Posterior vena cava (tissue), 2 donors: Measurements from ENCODE around the gene CPEB1. TPM values are rescaled to one million over a fixed set of nuclear protein-coding genes. Genes with fewer than 3 reads are reported as not detected.
"Not testable (repeated sequence)": the region's sequence is repeated elsewhere in the genome, so short reads cannot be mapped to it uniquely, and the experiment has no call there.

Source experiments
- DNase-seq: peaks from one replicate; pipeline ENCODE4 v3.0.0-alpha.2; 2020; ENCODE audit warnings: low spot score
- intact Hi-C, 2 donors: fragments of 100-400 bp; cut with DNase I; formaldehyde crosslinking; loops; one replicate each; pipeline versions ENCODE4 v1.14.1 to v1.14.2; 2022 to 2023
- total RNA-seq, 2 donors: library from RNA; stranded (reverse); fragmentation: NEBNext Ultra II Directional; extraction: Animal tissue kit (Norgen Biotek cat#: 25700); gene quantifications; one replicate each; pipeline ENCODE4 v1.2.1, GENCODE V29; 2021
- donor health status: DM: yes; HTN: yes; CAD: no.
- donor health status: DM: yes; HTN: yes; CAD: no.

Gene CPEB1
- total RNA-seq, 2 donors from 2014 or later: 5.0 to 8.0 TPM

DNA sequence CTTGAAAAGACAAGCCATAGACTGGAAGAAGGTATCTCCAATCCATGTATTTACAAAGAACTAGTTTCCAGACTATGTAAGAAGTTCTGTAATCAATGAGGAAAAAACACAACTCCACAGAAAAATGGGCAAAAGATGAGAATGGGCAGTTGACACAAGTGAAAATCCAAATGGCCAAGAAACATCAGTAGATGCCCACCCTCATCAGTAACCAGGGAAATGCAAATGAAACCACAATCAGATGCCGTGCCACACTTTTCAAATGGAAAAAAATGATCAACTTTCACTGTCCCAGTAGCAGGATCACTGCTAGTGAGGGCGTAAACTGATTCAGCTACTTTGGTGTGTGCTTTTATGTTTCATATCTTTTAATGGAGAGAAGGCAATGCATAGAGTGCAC is 4.5 kb upstream of the CPEB1 start:
- no peak for DNase-seq
- intact Hi-C loops: no loop called here

DNA sequence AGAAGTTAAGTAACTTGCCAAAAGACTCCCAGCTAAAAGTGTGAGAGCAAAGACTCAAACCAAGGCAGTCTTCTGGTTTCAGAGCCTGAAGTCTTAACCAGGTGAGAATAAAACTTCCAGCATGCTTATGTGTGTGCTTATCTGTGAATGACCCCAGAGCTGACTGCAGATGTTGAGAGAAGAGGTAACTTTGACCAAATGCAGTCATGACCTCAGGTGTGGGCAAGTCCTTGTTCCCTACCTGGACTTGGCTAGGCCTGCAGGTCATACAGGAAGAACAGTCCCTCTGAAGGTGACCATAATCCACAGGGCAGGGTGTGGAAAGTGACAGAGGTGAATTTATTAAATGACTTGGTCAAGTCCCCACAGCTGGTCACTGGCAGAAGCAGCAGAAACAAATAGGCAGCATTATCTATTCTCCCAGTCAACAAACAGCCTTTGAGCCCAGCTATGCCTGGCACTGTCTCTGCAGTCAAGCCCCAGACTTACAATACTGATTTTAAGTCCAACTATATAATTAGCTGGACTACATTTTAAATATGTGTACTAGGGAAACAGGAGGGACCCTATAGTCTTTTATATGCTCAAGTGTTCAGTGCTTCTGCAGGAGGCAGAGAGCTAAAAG is 3.0 kb upstream of the CPEB1 start:
- intact Hi-C loops: no loop called here
- DNase-seq: peak; percentile 17

DNA sequence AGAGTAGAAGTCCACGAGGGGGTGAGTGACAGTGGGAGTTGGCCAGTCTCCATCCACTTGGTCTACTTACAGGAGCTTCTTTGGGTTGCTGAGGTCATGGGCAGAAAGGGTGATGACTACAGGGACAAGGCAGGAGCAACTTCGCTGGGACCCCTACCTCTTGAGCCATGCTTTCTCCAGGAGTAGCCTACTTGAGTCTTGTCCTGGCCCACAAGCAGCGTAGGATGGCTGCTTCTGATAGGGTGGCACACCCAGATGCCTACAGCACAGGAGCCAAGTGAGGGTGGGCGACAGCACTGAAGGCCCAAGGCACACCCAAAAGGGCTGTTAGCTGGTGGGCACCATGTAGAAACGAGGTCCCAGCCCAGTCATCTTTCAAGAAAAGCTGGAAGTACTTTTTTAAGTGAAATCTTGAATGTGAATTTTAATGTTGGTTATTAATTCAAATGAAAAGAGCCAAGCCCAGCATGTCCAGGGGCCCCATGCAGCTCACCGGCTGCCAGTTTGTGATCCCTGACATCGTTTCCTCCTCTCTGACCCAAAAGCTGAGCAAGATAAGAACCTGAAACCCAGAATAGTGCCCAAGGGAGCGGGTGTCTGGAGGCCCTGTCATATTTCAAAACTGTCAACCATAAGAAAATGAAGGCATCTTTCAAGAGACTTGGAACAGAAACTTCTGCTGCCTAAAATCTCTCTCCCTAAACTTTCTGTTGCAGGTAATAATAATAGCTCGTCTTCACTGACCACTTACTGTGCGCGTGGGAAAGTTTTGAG is 2.2 kb upstream of the CPEB1 start:
- DNase-seq: peak; percentile 67
- intact Hi-C loops: no loop called here

DNA sequence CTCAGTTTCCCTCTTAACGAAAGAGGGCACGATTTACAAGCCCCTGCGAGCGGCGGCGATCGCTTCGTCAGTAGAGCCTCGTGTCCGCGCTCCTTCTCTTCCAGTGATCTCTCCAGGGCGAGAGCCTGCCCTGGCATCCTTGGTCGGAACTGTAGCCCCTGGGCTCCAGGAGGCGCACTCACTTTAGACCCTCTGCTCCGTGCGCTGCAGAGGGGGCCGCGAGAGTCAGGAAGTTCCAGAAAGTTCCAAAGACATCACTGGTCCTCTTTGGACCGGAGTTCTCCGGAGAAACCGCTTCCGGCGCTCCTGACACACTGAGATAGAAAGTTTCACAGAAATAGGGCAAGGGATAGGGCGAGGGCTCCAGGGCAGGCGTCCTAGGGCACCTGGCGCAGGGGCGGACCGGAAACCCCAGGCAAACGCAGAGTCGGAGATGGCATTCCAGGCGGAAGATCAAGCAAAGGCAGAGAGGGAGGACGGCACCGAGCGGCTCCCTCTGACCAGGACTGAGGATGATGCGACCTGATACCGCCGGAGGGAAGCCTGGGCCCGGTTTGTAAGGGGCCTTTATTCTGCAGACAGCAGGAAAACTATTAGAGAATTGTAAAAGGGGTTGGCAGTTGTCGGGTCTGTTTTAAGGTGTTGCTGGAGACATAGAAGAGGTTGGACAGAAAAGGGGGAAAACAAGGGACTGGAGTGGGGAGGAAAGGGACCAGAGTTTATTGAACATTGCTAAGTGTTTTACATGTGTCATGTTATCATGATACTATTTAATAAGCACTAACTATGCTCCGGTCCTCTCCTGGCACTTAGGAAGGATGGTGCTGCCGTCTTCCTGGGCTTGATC is 1.3 kb upstream of the CPEB1 start:
- intact Hi-C loops: no loop called here
- DNase-seq: peak; percentile 67

DNA sequence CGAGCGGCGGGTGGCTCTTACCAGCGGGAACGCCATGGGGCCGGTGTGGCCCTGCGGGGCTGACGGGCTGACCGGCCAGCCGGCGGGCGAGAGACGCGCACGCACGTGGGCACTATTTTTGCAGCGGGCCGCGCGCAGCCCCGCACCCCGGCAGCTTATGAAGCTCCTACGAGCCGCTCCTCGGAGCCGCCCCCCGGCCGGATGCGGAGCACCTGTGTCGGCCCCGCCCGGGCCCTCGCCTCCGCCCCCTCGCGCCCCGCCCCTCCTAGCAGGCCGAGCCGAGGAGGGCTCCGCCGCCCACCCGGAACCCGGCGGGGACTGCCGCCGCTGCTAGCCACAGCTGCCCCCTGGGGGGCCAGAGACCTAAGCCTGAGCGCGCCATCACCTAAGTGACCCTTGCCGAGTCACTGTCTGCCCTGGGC is 683 bp upstream of the CPEB1 start:
- intact Hi-C loops: no loop called here
- peak; percentile 70 for DNase-seq

DNA sequence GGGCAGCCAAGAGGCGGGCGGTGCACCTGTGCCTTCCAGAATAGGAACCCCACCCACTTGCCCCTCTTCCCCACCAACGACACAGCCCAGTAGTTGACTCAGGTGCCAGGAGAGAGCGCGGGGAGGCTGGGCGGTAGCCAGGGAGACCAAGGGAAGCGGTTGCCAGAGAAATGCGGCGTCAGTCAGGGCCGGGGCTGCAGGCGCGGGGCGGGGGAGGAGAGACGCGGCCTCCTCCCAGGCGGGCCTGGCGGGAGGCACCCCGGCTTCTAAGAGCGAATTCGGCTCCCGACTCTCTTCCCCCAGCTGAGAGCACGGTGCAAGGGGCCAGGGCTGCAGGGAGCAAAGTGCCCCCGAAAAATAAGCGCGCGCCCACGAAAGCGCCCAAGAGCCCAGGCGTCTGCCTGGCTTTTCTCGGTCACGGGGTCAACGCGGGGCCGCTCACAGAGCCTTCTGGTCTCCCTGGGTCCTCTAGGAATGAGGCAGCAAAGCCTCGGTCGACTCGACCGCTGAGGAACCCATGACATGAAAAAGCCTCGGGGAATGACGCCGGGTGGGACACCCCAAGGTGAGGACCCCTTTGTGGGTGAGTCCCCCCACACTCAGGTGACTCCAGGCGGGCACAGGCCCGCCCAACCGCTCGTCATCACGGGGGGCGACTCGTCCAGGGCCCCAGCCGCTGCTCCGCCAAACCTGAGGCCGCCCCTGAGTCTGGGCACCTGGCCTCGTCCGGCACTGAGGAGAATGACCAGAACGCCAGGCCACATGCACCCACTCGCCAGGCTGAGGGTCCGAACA is 716 bp downstream of the CPEB1 start:
- intact Hi-C loops: no loop called here
- DNase-seq: peak; percentile 76

DNA sequence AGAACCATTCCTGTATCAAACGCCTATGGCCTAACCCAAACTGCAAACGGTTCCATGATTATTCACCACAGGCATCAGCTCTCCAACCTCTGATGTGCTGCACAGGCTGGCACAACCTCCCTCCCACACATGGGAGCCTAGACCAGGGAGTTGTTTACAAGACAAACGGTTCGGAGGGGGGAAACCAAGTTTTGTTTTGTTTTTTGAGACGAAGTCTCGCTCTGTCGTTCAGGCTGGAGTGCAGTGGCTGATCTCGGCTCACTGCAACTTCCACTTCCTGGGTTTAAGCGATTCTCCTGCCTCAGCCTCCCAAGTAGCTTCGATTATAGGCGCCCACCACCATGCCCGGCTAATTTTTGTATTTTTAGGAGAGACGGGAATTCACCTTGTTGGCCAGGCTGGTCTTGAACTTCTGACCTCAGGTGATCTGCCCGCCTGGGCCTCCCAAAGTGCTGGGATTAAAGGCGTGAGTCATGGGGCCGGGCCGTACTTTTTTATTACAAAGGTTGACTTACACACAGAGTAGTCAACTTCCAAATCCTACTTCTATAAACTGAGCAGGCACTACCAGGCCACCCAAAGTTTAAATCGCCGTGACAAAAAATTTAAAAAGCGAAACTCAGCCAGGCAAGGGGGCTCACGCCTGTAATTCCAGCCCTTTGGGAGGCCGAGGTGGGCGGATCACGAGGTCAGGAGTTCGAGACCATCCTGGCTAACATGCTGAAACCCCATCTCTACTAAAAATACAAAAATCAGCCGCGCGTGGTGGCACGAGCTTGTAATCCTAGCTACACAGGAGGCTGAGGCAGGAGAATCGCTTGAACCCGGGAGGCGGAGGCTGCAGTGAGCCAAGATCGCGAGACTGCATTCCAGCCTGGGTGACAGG is 2.0 kb downstream of the CPEB1 start:
- intact Hi-C loops: not testable (repeated sequence)
- DNase-seq: peak; percentile 36

DNA sequence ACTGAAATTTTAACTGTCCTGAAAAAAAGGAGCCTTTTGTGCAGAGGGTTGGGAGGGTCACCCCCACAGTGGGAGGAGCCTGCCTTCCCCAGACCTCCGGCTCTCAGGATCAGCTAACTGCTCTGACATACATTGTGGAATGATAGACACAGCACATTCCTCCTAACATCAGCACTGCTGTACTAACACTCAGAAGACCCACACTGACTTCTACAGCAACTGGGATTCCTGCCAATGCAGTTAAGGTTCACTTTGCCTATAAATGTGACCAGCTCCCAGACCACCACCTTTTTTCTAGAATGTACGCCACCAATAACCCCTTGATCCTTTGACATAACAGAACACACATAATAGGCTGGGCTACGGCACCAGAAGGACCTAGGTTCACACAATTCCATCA is 3.2 kb downstream of the CPEB1 start:
- intact Hi-C loops: no loop called here
- no peak for DNase-seq

DNA sequence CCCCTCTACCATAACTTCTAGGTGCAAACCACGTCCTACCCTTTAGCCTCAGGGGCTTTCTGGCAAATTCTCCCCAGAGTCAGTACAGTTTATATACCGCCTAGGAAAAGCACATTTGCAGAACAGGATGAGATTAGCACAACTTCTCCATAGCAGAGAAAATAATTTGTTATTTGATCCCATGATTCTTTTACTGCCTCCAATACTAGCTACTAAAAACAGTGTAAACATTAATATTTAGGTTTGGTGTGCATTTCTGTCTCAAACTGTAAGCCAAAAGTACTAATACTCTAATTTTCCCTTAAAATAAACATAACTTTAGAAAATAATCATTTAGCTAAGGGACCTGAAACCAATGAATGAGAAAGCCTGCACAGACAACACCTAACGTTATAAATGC is 4.5 kb downstream of the CPEB1 start:
- intact Hi-C loops: no loop called here
- DNase-seq: no peak

DNA sequence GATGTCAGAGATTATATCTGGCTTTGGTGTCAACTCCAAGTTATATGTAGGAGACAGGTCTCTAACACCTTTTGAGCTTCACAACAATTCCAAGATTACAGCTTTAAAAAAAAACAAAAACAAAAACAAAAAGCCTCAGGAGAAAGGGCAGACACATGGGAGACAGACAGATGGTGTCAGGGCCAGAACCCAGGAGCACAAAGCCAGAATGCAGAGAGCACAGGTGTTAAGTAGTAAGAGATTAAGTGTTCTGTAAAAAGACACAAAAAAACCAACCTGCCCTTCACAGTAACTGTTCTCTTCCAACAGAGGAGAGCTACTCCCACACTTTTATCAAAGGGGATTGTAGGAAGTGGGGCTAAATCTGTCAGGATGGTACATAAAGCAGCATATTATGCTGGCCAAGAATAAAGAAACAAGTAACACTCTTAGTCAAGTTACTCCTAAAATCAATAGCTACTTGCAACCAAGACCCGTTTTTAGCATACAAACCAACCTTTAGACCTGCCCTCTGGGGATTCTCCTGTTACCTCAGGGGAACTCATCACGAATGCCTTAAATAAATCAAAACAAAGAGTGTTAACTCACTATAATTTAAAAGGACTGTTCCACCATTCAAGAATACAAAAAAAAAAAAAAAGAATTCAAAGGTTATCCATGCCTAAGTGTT is 5.9 kb downstream of the CPEB1 start:
- intact Hi-C loops: no loop called here
- no peak for DNase-seq

DNA sequence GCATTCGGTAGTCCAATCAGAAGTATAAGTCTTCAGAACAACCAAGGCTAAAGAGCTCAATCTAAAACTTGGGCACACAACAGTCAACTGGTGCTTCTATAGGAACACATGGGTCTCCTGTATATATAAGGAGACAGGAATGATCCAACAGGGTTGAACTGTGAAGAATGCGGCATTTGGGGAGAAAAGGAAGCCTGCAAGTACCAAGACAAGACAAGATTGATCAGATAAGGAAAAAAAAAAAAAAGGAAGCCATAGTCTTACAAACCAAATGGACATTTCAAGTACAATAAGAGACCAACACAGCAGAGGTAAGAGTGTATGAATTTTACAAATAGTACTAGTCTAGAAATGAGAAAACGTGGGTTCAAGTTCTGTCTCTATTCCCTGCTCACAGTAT is 6.5 kb downstream of the CPEB1 start:
- intact Hi-C loops: no loop called here
- DNase-seq: no peak

DNA sequence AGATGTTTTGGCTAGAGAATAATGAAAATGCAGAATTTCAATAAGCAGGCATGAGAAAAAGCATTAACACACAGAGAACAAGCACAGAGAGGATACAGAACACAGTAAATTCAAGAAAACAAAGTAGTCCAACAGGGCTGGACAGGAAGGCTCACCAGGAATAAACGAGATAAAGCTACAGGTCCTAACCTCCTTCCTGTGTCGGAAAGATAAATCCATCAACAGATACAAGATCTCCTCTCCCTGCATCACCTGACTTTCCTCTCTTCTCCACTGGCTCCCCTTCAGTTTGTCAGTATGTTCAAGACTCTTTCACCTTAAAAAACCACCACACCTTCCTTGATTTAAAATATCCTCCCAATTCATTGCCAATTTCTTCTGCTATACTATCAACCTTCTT is 11.4 kb downstream of the CPEB1 start:
- intact Hi-C loops: no loop called here
- DNase-seq: no peak

DNA sequence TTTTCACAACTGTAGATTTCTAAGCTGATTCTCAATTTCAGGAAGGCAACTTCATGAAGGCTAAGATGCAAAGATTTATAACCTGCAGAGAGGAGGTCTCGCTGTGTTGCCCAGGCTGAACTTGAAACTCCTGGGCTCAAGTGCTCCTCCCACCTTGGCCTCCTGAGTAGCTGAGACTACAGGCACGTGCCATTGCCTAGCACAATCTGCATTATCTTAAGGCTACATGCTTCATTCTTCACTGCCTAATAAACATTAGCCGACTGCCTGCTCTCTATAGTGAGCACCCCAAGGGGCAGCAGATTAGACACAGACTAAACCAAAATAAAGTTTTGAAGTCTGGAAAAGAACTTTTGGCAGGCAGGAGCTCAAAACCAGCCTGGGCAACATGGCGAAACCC is 17.1 kb downstream of the CPEB1 start:
- no peak for DNase-seq
- intact Hi-C loops: no loop called here

DNA sequence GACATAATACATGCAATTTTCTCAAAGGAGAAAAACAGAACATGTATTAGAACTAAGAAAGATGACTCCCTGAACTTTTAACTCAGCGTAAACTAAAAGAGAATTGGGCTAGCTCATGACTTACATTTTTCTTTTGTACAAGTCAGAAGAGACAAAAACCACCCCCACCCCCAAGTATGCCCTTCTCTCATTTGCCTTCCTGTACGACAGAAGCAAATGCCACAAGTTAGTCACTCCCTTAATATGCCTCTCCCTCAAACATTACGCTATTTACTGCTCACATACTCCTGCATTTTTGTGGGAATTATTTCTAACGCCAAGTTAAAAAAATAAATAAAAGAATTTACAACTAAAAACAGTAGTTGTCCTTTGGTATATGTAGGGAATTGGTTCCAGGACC is 22.0 kb downstream of the CPEB1 start:
- no peak for DNase-seq
- intact Hi-C loops: no loop called here

DNA sequence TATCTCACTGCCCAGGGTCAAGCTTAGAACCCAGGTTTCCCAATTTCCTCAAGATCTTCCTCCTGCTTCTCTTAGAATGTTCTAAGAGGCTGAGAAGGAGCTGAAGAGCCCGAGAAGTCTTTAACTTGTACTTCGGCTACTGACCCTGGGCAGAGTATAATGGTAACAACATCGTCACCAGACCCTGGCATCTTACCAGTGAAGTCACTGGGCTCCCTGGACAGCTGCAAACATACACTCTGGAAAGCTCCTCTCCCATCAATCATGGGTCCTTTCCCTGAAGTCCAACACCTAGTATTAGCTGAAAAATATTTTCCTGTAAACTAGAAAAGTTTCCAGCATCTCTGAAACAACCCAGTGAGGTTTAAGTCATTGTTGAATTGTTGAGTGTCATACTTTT is 22.7 kb downstream of the CPEB1 start:
- no peak for DNase-seq
- intact Hi-C loops: no loop called here

DNA sequence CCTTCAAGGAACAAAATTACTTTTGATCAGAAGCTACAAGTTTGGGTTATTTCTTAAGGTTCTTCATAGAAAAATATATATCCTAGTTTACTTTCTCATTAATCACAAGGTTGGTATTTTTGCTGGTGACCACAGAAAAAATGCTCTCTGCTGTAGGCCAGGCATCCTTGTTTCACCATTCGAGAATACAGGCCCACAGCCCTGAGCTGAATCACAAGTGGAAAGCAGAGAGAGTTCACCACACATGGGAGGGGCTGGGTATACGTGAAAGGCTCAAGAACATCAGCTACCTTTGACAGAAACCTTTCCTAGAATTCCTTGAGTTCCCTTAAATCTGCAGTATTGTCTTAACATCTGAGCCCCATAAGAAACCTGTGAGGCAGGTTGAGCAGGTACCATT is 23.2 kb downstream of the CPEB1 start:
- intact Hi-C loops: no loop called here
- no peak for DNase-seq

DNA sequence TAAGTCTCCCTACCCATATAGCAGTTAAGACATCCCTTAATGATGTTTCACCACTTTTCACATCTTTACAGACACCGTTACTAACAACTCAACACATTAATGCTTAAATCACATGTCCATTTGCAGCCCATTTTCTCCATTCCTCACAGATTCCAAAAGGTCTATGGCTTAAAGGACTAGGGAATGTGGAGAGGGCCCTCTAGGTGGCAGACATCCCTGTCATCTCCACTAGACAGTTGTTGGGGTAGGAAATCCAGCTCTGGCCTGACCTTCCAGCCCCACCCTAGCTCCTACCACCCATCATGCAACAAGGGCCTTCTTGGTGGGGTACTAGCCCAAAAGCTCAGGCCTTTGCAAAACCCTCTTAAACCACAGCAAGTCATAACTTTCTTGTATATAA is 25.2 kb downstream of the CPEB1 start:
- intact Hi-C loops: no loop called here
- no peak for DNase-seq

DNA sequence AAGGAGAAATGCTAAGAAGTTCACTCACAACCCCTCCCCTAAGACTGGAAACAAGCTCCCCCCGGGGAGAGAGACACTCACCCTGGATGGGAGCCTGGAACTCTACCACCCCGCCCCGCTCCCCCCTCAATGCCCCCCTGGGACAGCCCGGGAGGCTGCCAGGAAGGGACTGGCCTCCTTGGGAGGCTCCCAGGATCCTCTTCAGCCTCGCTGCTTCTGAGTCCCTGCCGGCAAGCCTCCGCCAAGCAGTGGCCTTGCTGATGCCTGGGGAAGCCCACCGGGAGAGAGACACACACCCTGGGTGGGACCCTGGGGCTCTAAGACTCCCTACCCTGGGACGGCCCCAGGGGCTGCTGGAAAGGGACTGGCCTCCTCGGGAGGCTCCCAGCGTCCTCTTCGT is 33.4 kb downstream of the CPEB1 start:
- peak; percentile 81 for DNase-seq
- intact Hi-C loops: no loop called here
